Activated B cell treated with CpG ODN at 0.5 μM for 24 hours (primary cell): ENCODE results near the gene XPC. TPM values are rescaled to one million over a fixed set of nuclear protein-coding genes. Genes with fewer than 3 reads are reported as not detected.

Experiments
- ATAC-seq: fragments of 200-7000 bp; cut with Tn5 transposase; one replicate; pipeline ENCODE4 v1.10.0; 2021; ENCODE audit warnings: low read depth, mild to moderate bottlenecking, moderate library complexity
- CTCF ChIA-PET: fragments of 350-600 bp; sonication (Branson Sonifier 250); formaldehyde crosslinking; loops from one replicate; lab custom pipeline; 2021; ENCODE audit warnings: antibody characterized with exemption; lab: Charles Lee
- POLR2A ChIA-PET: fragments of 350-600 bp; sonication (Branson Sonifier 250); formaldehyde crosslinking; loops from one replicate; lab custom pipeline; 2021; ENCODE audit warnings: antibody characterized with exemption; lab: Charles Lee
- DNase-seq: peaks from one replicate; pipeline ENCODE4 v3.0.0; 2022
- H3K27ac Mint-ChIP-seq: one replicate; pipeline ENCODE4 v1.8.0; 2020; ENCODE audit warnings: mixed read lengths
- H3K27me3 Mint-ChIP-seq: one replicate; pipeline ENCODE4 v1.8.0; 2021; ENCODE audit warnings: mixed read lengths
- H3K36me3 Mint-ChIP-seq: one replicate; pipeline ENCODE4 v1.8.0; 2021; ENCODE audit warnings: low read depth, mixed read lengths
- H3K4me1 Mint-ChIP-seq: one replicate; pipeline ENCODE4 v1.8.0; 2021; ENCODE audit warnings: mixed read lengths
- H3K4me3 Mint-ChIP-seq: one replicate; pipeline ENCODE4 v1.8.0; 2020; ENCODE audit warnings: mild to moderate bottlenecking, mixed read lengths
- H3K9me3 Mint-ChIP-seq: one replicate; pipeline ENCODE4 v1.8.0; 2020; ENCODE audit warnings: mixed read lengths
- intact Hi-C: fragments of 100-400 bp; cut with micrococcal nuclease; formaldehyde crosslinking; loops from one replicate; pipeline ENCODE4 v1.15.1; 2024
- total RNA-seq: library from RNA; stranded (reverse); gene quantifications from 2 replicates; pipeline ENCODE4 v1.2.3, GENCODE V29; 2022
- TF ChIP-seq, protein P1 (sequence below): fragments of 200-600 bp; IDR thresholded peaks from one replicate; pipeline ENCODE4 v1.8.0; 2022; ENCODE audit warnings: antibody characterized with exemption, mild to moderate bottlenecking

The XPC gene
- total RNA-seq, 1 donor from 2014 or later = 35.4 TPM

- peaks cover 40% of the 10 kb centered on the region for H3K4me1 Mint-ChIP-seq
- DNase-seq (peak; percentile 92), ATAC-seq (peak; percentile 86)
- peak within 1 kb of the TSS; percentile 87 for H3K27ac Mint-ChIP-seq
- intact Hi-C loops = loop anchor here (1.0 to 10.0 kb wide), 8 partner anchors 20 to 941 kb away; partner anchors contain the start of genes LSM3, MRPS25, SLC6A6 and XPC
- POLR2A ChIA-PET = interaction anchor here (0.9 to 3.9 kb wide), 9 partner anchors 14 to 1283 kb away, joined by 3 to 61 read pairs (median 4); partner anchors contain the start of genes CCDC174, LSM3, MRPS25 and RPL32
- H3K9me3 Mint-ChIP-seq = no peaks in the 10 kb centered on the region
- TF ChIP-seq, protein P1, sequence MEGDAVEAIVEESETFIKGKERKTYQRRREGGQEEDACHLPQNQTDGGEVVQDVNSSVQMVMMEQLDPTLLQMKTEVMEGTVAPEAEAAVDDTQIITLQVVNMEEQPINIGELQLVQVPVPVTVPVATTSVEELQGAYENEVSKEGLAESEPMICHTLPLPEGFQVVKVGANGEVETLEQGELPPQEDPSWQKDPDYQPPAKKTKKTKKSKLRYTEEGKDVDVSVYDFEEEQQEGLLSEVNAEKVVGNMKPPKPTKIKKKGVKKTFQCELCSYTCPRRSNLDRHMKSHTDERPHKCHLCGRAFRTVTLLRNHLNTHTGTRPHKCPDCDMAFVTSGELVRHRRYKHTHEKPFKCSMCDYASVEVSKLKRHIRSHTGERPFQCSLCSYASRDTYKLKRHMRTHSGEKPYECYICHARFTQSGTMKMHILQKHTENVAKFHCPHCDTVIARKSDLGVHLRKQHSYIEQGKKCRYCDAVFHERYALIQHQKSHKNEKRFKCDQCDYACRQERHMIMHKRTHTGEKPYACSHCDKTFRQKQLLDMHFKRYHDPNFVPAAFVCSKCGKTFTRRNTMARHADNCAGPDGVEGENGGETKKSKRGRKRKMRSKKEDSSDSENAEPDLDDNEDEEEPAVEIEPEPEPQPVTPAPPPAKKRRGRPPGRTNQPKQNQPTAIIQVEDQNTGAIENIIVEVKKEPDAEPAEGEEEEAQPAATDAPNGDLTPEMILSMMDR = no peak
- H3K36me3 Mint-ChIP-seq = peaks cover 42% of the 10 kb centered on the region
- peak within 1 kb of the TSS; percentile 94 for H3K4me3 Mint-ChIP-seq
- CTCF ChIA-PET = interaction anchor here (2.0 to 3.3 kb wide), 2 partner anchors 54 to 228 kb away, joined by 5 to 12 read pairs; partner anchors contain the start of genes LSM3 and XPC
- H3K27me3 Mint-ChIP-seq = no peaks in the 10 kb centered on the region
Observed at GRCh38 chr3:14124615-14125192, 53.7 kb downstream of the XPC start, which contains the start of the genes CHCHD4 and TMEM43. TSS of gene CHCHD4 (minus strand) at chr3:14124870. CDS start at chr3:14124676, 194 bp downstream. TSS of gene TMEM43 (plus strand) at chr3:14125052. CDS start at chr3:14125194, 142 bp downstream.

DNA sequence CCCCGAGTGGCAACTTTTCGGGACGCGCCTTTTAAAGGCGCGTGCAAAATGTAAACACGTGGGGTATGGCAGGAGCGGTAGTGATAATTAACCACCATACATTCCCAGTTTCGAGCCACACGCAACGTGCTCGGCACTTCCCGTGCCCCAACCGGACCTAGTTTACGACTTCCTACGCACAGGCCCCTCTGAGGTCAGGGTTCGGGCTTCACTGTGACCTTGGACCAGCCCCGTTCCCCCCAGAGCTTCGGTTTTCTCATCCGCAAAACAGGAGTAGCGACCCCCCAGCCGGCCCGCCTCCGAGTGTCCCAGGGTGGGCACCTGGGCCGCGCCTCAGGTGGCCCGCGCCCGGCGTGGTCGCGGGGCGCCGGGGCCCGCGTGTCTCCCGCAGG is 54.2 kb downstream of the XPC start:
- peaks cover 40% of the 10 kb centered on the region for H3K4me1 Mint-ChIP-seq
- H3K27ac Mint-ChIP-seq = peak overlapping the region; percentile 87
- ChIA-PET POLR2A (interaction anchor here (0.9 to 3.9 kb wide), 10 partner anchors 13 to 1283 kb away, joined by 3 to 61 read pairs (median 4); partner anchors contain the start of genes CCDC174, LSM3, MRPS25 and RPL32), CTCF (interaction anchor here (2.0 to 3.3 kb wide), 2 partner anchors 54 to 227 kb away, joined by 5 to 12 read pairs; partner anchors contain the start of genes LSM3 and XPC)
- H3K27me3 Mint-ChIP-seq = no peaks in the 10 kb centered on the region
- TF ChIP-seq, protein P1 = no peak
- intact Hi-C loops = loop anchor here (1.0 to 10.0 kb wide), 8 partner anchors 20 to 941 kb away; partner anchors contain the start of genes LSM3, MRPS25, SLC6A6 and XPC
- peaks cover 40% of the 10 kb centered on the region for H3K36me3 Mint-ChIP-seq
- DNase-seq (no peak), ATAC-seq (peak; percentile 22)
- H3K9me3 Mint-ChIP-seq = no peaks in the 10 kb centered on the region
- H3K4me3 Mint-ChIP-seq = peak overlapping the region; percentile 94

GRCh38 chr3:14123308-14124222 is 54.8 kb downstream of the XPC start:
- no peak for ATAC-seq
- Mint-ChIP-seq H3K27me3 (no peaks in the 10 kb centered on the region), H3K4me1 (peaks cover 40% of the 10 kb centered on the region), H3K27ac (peak overlapping the region; percentile 87), H3K36me3 (peaks cover 38% of the 10 kb centered on the region), H3K9me3 (no peaks in the 10 kb centered on the region), H3K4me3 (peak overlapping the region; percentile 94)
- DNase-seq = no peak
- POLR2A ChIA-PET = interaction anchor here (0.7 to 3.9 kb wide), 8 partner anchors 13 to 823 kb away, joined by 3 to 61 read pairs (median 4); partner anchors contain the start of genes CCDC174, LSM3 and XPC
- TF ChIP-seq, protein P1 = no peak
- intact Hi-C loops = loop anchor here (1.0 to 10.0 kb wide), 8 partner anchors 21 to 942 kb away; partner anchors contain the start of genes LSM3, MRPS25, SLC6A6 and XPC
- CTCF ChIA-PET = interaction anchor here (2.0 to 3.3 kb wide), 2 partner anchors 55 to 227 kb away, joined by 5 to 12 read pairs; partner anchors contain the start of genes LSM3 and XPC

DNA sequence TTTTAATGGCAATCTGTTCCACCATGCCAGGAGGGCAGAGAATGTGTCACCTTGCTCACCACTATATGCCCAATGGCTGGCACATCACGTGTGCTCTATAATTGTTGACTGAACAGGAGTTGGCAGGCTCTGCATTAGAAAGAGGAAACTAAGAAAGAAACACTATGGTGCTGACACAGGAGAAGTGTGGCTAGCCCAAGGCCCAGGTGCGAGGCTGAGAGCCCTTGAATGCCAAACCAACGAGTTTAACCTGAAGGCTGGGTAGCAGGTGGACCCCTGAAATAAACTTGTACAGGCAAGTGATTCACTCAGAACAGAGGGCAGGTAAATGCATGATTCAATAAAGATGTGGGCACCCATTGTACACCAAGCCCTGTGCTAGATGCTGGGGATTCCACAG is 56.1 kb downstream of the XPC start:
- H3K36me3 Mint-ChIP-seq = peaks cover 35% of the 10 kb centered on the region
- CTCF ChIA-PET = no interaction called here
- H3K4me1 Mint-ChIP-seq = peaks cover 37% of the 10 kb centered on the region
- no peaks in the 10 kb centered on the region for H3K9me3 Mint-ChIP-seq
- intact Hi-C loops = loop anchor here (10.0 kb wide), 1 partner anchor 468 kb away; no protein-coding TSS in a partner anchor
- TF ChIP-seq, protein P1 = no peak
- DNase-seq (no peak), ATAC-seq (no peak)
- H3K27ac Mint-ChIP-seq = no peak overlapping the region
- POLR2A ChIA-PET = interaction anchor here (0.6 to 3.9 kb wide), 2 partner anchors 56 to 1081 kb away, joined by 9 to 61 read pairs; partner anchors contain the start of genes LSM3 and XPC
- H3K4me3 Mint-ChIP-seq = peak overlapping the region; percentile 62
- H3K27me3 Mint-ChIP-seq = no peaks in the 10 kb centered on the region
